ENCODE data around the gene MAOB.

Gene MAOB

GRCh38 chrX:43870758-43871419 is 11.4 kb downstream of the MAOB start:
- ATAC-seq, result no peak
- TF ChIP-seq POU6F1 (CRISPR knock-in tag; IDR thresholded peaks at IDR 0.05; ENCODE audit: borderline replicate concordance, low read depth) (no peak), ESRRG (CRISPR knock-in tag; IDR thresholded peaks at IDR 0.05) (no peak), ZFP3 (CRISPR knock-in tag; IDR thresholded peaks at IDR 0.05) (no peak), PPARA (CRISPR knock-in tag; IDR thresholded peaks at IDR 0.05; ENCODE audit: borderline replicate concordance) (no peak), ZC3H10 (CRISPR knock-in tag; IDR thresholded peaks at IDR 0.05) (no peak), PATZ1 (CRISPR knock-in tag; IDR thresholded peaks at IDR 0.05; ENCODE audit: borderline replicate concordance) (no peak), BACH2 (CRISPR knock-in tag; IDR thresholded peaks at IDR 0.05; ENCODE audit: borderline replicate concordance) (no peak), SNAI2 (CRISPR knock-in tag; IDR thresholded peaks at IDR 0.05) (no peak), ZNF70 (CRISPR knock-in tag; IDR thresholded peaks at IDR 0.05) (no peak), OSR1 (CRISPR knock-in tag; IDR thresholded peaks at IDR 0.05) (no peak)

- ATAC-seq, result no peak
- TF ChIP-seq ESRRG (CRISPR knock-in tag; IDR thresholded peaks at IDR 0.05) (no peak), ZC3H10 (CRISPR knock-in tag; IDR thresholded peaks at IDR 0.05) (no peak), CSRNP3 (CRISPR knock-in tag; IDR thresholded peaks at IDR 0.05) (no peak), CSDC2 (CRISPR knock-in tag; IDR thresholded peaks at IDR 0.05) (no peak), ZNF70 (CRISPR knock-in tag; IDR thresholded peaks at IDR 0.05) (no peak), ZFP30 (CRISPR knock-in tag; IDR thresholded peaks at IDR 0.05) (no peak)
These were observed 12.2 kb downstream of the MAOB start for GRCh38 chrX:43870011-43870410.

GRCh38 chrX:43868791-43869190 is 13.5 kb downstream of the MAOB start:
- ATAC-seq, result no peak
- TF ChIP-seq ISL1 (CRISPR knock-in tag; IDR thresholded peaks at IDR 0.05) (no peak), SNAI2 (CRISPR knock-in tag; IDR thresholded peaks at IDR 0.05) (no peak), RARB (CRISPR knock-in tag; IDR thresholded peaks at IDR 0.05) (no peak), ZNF70 (CRISPR knock-in tag; IDR thresholded peaks at IDR 0.05) (no peak), TOX (CRISPR knock-in tag; IDR thresholded peaks at IDR 0.05; ENCODE audit: borderline replicate concordance) (no peak), ZFP30 (CRISPR knock-in tag; IDR thresholded peaks at IDR 0.05) (no peak), ZNF8 (CRISPR knock-in tag; IDR thresholded peaks at IDR 0.05) (no peak), TSHZ2 (CRISPR knock-in tag; IDR thresholded peaks at IDR 0.05) (no peak), ZFP3 (CRISPR knock-in tag; IDR thresholded peaks at IDR 0.05) (no peak), CREB5 (CRISPR knock-in tag; IDR thresholded peaks at IDR 0.05; ENCODE audit: low read depth) (no peak), PATZ1 (CRISPR knock-in tag; IDR thresholded peaks at IDR 0.05; ENCODE audit: borderline replicate concordance) (no peak), ZC3H10 (CRISPR knock-in tag; IDR thresholded peaks at IDR 0.05) (no peak), PPARA (CRISPR knock-in tag; IDR thresholded peaks at IDR 0.05; ENCODE audit: borderline replicate concordance) (no peak), CSDC2 (CRISPR knock-in tag; IDR thresholded peaks at IDR 0.05) (no peak), POU6F1 (CRISPR knock-in tag; IDR thresholded peaks at IDR 0.05; ENCODE audit: borderline replicate concordance, low read depth) (no peak), OSR1 (CRISPR knock-in tag; IDR thresholded peaks at IDR 0.05) (no peak), ARNTL (CRISPR knock-in tag; IDR thresholded peaks at IDR 0.05; ENCODE audit: borderline replicate concordance, low read depth) (no peak), ESRRG (CRISPR knock-in tag; IDR thresholded peaks at IDR 0.05) (no peak)
